Testis (tissue), 2 donors: ENCODE measurements around the gene ERVFRD-1.

ENCODE experiments used
- POLR2A ChIP-seq: fragments of 450-650 bp; IDR thresholded peaks from one replicate; pipeline ENCODE4 v1.6.1; 2017; ENCODE audit warnings: antibody characterized with exemption, mild to moderate bottlenecking, moderate library complexity
- TF ChIP-seq, protein P1 (sequence below), 3 experiments: fragments of 450-650 bp in 2 of 3; fragments of 200-600 bp in 1 of 3; sonication (generic) in 1 of 3; IDR thresholded peaks; one replicate each; pipeline ENCODE4 v1.5.1; 2016 to 2019; ENCODE audit warnings: antibody characterized with exemption in 3 of 3, mild to moderate bottlenecking in 2 of 3, moderate library complexity in 1 of 3

- TF ChIP-seq, protein P1, sequence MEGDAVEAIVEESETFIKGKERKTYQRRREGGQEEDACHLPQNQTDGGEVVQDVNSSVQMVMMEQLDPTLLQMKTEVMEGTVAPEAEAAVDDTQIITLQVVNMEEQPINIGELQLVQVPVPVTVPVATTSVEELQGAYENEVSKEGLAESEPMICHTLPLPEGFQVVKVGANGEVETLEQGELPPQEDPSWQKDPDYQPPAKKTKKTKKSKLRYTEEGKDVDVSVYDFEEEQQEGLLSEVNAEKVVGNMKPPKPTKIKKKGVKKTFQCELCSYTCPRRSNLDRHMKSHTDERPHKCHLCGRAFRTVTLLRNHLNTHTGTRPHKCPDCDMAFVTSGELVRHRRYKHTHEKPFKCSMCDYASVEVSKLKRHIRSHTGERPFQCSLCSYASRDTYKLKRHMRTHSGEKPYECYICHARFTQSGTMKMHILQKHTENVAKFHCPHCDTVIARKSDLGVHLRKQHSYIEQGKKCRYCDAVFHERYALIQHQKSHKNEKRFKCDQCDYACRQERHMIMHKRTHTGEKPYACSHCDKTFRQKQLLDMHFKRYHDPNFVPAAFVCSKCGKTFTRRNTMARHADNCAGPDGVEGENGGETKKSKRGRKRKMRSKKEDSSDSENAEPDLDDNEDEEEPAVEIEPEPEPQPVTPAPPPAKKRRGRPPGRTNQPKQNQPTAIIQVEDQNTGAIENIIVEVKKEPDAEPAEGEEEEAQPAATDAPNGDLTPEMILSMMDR (IDR thresholded peaks at IDR 0.05), result no peak
- no peak for TF ChIP-seq POLR2A
Observed at GRCh38 chr6:11123978-11124377, 12.5 kb upstream of the ERVFRD-1 start.
